ENCODE results near the gene MTFR2.

Gene MTFR2

DNA sequence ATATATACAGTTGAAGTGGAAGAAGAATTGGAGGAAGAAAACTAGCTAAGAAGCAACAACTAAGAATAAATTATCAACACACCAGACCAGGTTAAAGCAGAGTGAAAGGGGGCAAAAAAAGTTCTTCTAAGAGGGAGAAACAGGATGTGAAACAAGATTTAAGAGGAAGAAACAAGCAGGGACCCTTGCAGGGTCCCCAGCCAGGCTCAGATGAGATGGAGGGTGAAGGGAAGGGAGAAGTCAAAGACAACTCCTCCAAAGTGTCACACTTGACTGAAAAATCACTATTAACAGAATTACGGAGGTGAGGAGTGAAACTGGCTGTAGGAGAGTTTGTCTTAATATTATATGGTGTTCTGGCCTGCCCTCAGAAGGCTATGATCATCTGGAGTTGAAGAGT lies 65.4 kb downstream of the MTFR2 start:
- DNase-seq (ENCODE audit: low spot score): no peak

DNA sequence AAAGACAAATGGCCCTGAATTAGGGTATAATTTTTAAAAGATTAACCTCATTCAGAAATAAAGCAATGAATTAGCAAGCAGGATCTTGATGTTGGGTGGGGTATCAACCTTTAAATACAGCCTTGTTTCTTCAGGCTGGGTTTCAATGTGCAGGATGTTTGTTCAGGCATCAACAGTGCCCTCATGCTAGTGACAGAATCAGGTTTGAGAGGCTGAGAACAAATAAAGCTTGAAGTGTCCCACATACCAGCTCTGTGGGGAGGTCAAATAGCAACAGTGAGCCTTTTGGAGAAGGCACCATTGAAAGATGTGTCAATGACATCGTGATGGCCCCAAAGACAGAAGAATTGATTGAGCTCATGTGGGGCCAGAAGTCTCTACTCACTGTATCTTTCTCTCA lies 68.2 kb downstream of the MTFR2 start:
- no peak for DNase-seq (ENCODE audit: low spot score)

DNA sequence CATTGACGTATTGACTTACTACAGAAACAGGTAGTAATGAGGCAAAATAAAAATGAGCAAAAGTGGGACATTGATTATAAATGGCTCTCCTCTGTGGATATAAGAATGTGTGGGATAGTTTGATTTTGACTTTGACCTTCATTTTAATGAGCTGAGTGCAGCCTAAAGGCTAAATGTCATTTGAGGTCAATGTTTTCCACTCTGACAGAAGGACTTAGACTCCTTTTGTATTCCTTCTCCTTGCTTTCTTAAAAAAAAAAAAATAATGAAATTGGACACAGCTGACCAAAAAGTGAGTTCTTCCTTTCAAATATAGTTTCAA lies 68.6 kb downstream of the MTFR2 start:
- DNase-seq (ENCODE audit: low spot score): no peak
